ENCODE data around the gene MAPK6. TPM values are rescaled to one million over a fixed set of nuclear protein-coding genes. Genes with fewer than 3 reads are reported as not detected.
"Not testable (repeated sequence)": the region's sequence is repeated elsewhere in the genome, so short reads cannot be mapped to it uniquely, and the experiment has no call there.

MAPK6 gene
- total RNA-seq, 4 donors from 2014 or later, result 50.0 to 87.1 (median 69.2) TPM

GRCh38 chr15:52095597-52096262, 76.7 kb downstream of the MAPK6 start:
- Histone ChIP-seq H3K9me3 (no peaks in the 10 kb centered on the region), H3K27ac (peak overlapping the region; percentile 92)
- 19% methylated on average over 4 of the region's 4 CpGs for WGBS

DNA sequence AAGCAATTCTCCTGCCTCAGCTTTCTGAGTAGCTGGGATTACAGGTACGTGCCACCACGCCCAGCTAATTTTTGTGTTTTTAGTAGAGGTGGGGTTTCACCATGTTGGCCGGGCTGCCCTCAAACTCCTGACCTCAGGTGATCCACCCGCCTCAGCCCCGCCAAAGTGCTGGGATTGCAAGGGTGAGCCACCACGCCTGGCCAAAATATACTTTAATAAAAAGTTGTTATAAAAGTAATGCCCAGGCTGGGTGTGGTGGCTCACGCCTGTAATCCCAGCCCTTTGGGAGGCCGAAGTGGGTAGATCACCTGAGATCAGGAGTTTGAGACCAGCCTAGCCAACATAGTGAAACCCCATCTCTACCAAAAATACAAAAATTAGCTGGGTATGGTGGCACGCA, 77.5 kb downstream of the MAPK6 start:
- peak overlapping the region; percentile 92 for H3K27ac ChIP-seq

More at GRCh38 chr15:52095597-52096262, 76.7 kb downstream of the MAPK6 start:
- Histone ChIP-seq H3K4me1 (peaks cover 37% of the 10 kb centered on the region), H3K27me3 (no peaks in the 10 kb centered on the region), H3K36me3 (no peaks in the 10 kb centered on the region), H3K4me3 (no peak overlapping the region)
- TF ChIP-seq POLR2AphosphoS5 (IDR thresholded peaks at IDR 0.05) (peak in 2 of 3 donors; percentile 63 to 88), POLR2A (IDR thresholded peaks at IDR 0.05) (no peak)
- no peak for DNase-seq (ENCODE audit: low spot score in 2 of 2)

GRCh38 chr15:52097180-52097579, 78.2 kb downstream of the MAPK6 start:
- H3K27me3 ChIP-seq, result no peaks in the 10 kb centered on the region
- TF ChIP-seq POLR2AphosphoS5 (IDR thresholded peaks at IDR 0.05) (no peak), POLR2A (IDR thresholded peaks at IDR 0.05) (no peak), EP300 (IDR thresholded peaks at IDR 0.05) (no peak)
- TF ChIP-seq, protein P1, sequence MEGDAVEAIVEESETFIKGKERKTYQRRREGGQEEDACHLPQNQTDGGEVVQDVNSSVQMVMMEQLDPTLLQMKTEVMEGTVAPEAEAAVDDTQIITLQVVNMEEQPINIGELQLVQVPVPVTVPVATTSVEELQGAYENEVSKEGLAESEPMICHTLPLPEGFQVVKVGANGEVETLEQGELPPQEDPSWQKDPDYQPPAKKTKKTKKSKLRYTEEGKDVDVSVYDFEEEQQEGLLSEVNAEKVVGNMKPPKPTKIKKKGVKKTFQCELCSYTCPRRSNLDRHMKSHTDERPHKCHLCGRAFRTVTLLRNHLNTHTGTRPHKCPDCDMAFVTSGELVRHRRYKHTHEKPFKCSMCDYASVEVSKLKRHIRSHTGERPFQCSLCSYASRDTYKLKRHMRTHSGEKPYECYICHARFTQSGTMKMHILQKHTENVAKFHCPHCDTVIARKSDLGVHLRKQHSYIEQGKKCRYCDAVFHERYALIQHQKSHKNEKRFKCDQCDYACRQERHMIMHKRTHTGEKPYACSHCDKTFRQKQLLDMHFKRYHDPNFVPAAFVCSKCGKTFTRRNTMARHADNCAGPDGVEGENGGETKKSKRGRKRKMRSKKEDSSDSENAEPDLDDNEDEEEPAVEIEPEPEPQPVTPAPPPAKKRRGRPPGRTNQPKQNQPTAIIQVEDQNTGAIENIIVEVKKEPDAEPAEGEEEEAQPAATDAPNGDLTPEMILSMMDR (IDR thresholded peaks at IDR 0.05), result no peak
- H3K36me3 ChIP-seq, result no peaks in the 10 kb centered on the region
- no peaks in the 10 kb centered on the region for H3K9me3 ChIP-seq
- no peak overlapping the region for H3K27ac ChIP-seq
- no peak overlapping the region for H3K4me3 ChIP-seq
- no peak for DNase-seq (ENCODE audit: low spot score in 2 of 2)
- H3K4me1 ChIP-seq, result peaks cover 40% of the 10 kb centered on the region

More for the DNA sequence above, 77.5 kb downstream of the MAPK6 start:
- not testable (repeated sequence) for H3K4me3 ChIP-seq, H3K27me3 ChIP-seq, H3K9me3 ChIP-seq, H3K36me3 ChIP-seq
- peak in 1 of 2 donors; percentile 70 for DNase-seq (ENCODE audit: low spot score in 2 of 2)
- H3K4me1 ChIP-seq, result peaks cover 37% of the 10 kb centered on the region
- 76% methylated on average over 9 of the region's 9 CpGs for WGBS

DNA sequence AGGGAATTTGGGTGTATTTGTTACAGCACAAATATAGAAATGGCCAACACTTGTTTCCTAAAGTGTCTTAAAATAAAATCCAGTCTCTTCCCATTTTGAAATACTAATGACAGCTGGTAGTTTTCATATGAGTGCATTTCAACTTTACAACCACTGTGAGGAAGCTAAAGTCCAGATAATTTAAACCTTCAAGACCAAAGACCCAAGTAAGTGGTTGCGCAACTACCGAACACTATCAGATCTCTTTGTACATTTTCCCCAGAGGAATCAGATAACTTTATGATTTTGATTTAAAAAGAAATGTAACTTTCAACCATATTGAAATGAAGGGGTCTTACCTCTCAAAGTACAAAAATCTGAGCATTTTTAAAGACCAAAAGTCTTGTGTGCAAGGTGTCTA, 79.3 kb downstream of the MAPK6 start:
- Histone ChIP-seq H3K27me3 (no peaks in the 10 kb centered on the region), H3K27ac (no peak overlapping the region), H3K4me1 (peaks cover 42% of the 10 kb centered on the region), H3K36me3 (no peaks in the 10 kb centered on the region), H3K4me3 (no peak overlapping the region), H3K9me3 (no peaks in the 10 kb centered on the region)
- 90% methylated on average over 2 of the region's 2 CpGs for WGBS
- DNase-seq (ENCODE audit: low spot score in 2 of 2), result no peak
- no peak for TF ChIP-seq POLR2AphosphoS5 (IDR thresholded peaks at IDR 0.05)
- TF ChIP-seq, protein P1 (IDR thresholded peaks at IDR 0.05), result no peak
- no peak for TF ChIP-seq POLR2A (IDR thresholded peaks at IDR 0.05)
- TF ChIP-seq EP300 (IDR thresholded peaks at IDR 0.05), result no peak

DNA sequence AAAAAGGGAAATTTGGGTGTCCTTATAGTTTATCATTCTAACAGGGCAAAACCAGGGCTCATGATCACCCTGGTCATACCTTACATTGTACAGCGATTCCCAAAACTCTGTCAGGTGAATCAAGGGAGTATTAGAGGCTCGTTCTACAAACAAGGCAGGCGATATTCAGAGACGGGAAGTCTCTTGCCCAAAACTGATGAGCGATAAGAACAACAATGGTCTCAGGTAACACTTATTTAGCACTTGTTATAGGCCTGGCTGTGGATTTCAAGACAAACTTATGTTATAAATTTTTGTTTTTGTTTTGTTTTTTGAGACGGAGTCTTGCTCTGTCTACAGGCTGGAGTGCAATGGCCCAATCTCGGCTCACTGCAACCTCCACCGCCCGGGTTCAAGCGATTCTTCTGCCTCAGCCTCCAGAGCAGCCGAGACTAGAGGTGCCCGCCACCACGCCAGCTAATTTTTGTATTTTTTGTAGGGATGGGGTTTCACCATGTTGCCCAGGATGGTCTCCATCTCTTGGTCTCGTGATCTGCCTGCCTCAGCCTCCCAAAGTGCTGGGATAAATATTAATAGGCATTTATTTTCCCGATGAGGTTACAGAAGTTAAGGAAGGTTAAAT, 80.7 kb downstream of the MAPK6 start:
- no peak for DNase-seq (ENCODE audit: low spot score in 2 of 2)
- TF ChIP-seq, protein P1 (IDR thresholded peaks at IDR 0.05), result no peak
- no peak for TF ChIP-seq POLR2AphosphoS5 (IDR thresholded peaks at IDR 0.05)
- no peak for TF ChIP-seq EP300 (IDR thresholded peaks at IDR 0.05)
- no peak for TF ChIP-seq POLR2A (IDR thresholded peaks at IDR 0.05)
- Histone ChIP-seq H3K9me3 (no peaks in the 10 kb centered on the region), H3K4me1 (peaks cover 37% of the 10 kb centered on the region), H3K27me3 (no peaks in the 10 kb centered on the region), H3K4me3 (no peak overlapping the region), H3K27ac (no peak overlapping the region), H3K36me3 (no peaks in the 10 kb centered on the region)
- WGBS, result 95% methylated on average over 15 of the region's 15 CpGs

DNA sequence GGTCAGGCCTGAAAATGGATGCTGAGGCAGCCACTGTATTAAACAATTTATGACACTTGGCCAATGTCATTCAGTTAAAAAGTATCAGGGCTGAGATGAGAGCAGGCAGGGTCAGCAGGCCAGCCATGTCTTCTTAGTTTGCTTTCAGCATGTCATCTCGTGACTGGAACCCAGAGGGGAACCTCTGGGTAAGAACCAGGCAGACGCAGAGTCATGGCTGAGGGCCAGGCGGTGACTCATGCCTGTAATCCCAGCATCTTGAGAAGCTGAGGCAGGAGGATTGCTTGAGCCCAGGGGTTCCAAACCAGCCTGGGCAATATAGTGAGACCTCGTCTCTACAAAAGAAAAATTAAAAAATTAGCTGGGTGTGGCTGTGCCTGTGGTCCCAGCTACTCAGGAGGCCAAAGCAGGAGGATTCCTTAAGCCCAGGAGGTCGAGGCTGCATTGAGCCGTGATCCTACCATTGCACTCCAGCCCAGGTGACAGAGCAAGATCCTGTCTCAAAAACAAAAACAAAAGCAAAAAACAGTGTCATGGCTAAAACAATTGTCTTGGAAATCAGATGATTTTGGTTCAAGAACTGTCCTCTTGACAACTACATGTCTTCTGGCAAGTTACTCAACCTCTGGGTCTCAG, 81.9 kb downstream of the MAPK6 start:
- Histone ChIP-seq H3K27me3 (no peaks in the 10 kb centered on the region), H3K9me3 (no peaks in the 10 kb centered on the region), H3K4me3 (no peak overlapping the region), H3K36me3 (no peaks in the 10 kb centered on the region), H3K27ac (no peak overlapping the region), H3K4me1 (peaks cover 37% of the 10 kb centered on the region)
- TF ChIP-seq, protein P1 (IDR thresholded peaks at IDR 0.05), result no peak
- no peak for TF ChIP-seq POLR2A (IDR thresholded peaks at IDR 0.05)
- no peak for TF ChIP-seq EP300 (IDR thresholded peaks at IDR 0.05)
- no peak for TF ChIP-seq POLR2AphosphoS5 (IDR thresholded peaks at IDR 0.05)
- peak; percentile 91 to 93 for DNase-seq (ENCODE audit: low spot score in 2 of 2)
- WGBS, result 43% methylated on average over 6 of the region's 6 CpGs
